Amniotic epithelial cell (primary cell): Measurements from ENCODE around the gene LIPK.
"Not testable (repeated sequence)": the region's sequence is repeated elsewhere in the genome, so short reads cannot be mapped to it uniquely, and the experiment has no call there.

Experiments used
- DNase-seq: peaks from one replicate; pipeline ENCODE4 v3.0.0-alpha.2; 2010; ENCODE audit warnings: low read depth

Gene LIPK

DNA sequence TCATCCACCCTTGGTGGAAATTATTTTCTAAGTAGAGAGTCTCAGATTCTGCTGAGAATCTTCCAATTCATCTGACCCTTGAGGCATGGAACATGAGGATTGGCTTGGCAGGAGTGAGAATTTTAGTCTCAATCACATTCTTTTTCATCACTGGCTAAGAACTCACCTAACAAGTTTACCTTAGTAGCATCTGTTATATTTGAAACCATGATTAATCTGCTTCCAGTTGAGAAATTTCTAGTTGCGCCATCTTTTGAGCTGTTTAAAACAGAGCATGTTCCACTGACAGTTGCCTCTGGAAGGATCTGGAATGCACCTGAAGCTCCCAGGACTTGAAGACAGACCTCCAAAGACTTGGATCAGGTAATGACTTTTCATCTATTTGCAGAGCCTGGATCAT is at the start of gene LIPK:
LIPK (plus strand) TSS at position 292 of the 400 bp plus-strand sequence. CDS start 18,295 bp downstream, outside the sequence.
- peak; percentile 11 for DNase-seq

DNA sequence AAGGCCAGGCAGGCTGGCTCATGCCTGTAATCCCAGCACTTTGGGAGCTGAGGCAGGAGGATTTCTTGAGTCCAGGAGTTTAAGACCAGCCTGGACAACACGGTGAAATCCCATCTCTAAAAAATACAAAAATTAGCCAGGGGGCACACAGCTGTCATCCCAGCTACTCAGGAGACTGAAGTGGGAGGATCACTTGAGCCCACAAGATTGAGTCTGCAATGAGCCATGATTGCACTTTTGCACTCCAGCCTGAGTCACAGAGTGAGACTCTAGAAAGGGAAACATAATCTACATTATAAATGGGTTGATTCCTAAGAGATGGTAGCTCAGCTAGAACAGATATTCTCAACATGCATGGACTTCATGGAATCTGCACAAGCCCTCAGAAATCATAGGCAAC is 48.1 kb upstream of the LIPK start:
- peak; percentile 58 for DNase-seq

DNA sequence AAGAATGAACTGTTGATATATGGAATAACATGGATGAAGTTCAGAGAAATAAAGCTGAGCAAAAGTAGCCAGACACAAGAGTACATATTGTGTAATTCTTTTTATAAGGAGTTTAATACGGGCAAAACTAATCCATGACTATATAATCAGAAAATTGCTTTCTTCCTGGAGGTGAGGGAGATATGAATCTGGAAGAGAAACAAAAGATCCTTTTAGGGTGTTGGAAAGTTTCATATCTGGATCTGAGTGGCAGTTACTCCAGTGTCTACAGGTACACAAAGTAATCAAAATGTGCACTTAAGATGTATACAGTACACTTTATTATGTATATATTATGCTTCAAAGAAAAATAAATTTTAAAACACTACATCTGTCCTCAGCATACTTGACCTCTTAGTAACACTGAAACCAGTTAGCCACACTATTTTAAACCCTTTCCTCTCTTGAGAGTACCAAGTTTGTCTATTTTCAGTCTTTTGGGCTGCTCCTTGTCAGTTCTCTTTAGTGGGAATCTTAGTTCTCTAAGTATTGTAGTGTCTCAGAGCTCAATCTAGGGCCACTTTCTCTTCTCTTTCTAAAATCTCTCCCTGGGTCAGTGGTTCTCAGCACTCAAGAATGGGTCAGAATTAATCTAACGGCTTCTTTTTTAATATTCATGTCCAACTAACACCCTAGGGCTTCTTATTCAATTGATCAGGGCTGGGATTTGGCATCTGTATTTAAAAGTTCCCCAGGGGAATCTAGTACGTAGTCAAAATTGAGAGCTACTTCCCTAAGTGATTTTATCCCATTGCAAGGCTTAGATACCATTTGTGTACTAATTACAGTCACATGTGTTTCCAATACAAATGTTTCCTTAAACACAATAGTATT is 46.1 kb upstream of the LIPK start:
- no peak for DNase-seq

GRCh38 chr10:88660598-88660884 is 45.5 kb upstream of the LIPK start:
- DNase-seq = no peak

- DNase-seq = no peak
Observed at GRCh38 chr10:88661018-88661417, 45.0 kb upstream of the LIPK start.

DNA sequence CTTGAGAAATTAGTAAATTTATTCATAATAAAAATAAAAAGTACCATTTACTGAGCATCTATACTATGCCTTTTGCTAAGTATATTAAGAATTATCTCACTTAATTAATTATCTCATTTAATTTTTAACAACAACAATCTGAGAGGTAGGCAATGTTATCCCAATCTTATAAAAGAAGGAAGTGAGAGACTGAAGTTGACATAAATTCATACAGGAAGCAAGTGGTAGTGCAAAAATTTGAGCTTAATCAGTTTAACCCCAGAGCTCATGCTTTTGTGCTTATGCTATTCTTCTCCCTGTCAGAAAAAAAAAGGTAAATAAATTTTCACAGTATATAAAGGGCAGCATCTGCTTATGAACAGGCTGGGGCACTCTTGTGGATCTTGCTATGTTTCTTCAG is 44.5 kb upstream of the LIPK start:
- no peak for DNase-seq

- not testable (repeated sequence) for DNase-seq
Observed at GRCh38 chr10:88663153-88663552, 42.9 kb upstream of the LIPK start.

DNA sequence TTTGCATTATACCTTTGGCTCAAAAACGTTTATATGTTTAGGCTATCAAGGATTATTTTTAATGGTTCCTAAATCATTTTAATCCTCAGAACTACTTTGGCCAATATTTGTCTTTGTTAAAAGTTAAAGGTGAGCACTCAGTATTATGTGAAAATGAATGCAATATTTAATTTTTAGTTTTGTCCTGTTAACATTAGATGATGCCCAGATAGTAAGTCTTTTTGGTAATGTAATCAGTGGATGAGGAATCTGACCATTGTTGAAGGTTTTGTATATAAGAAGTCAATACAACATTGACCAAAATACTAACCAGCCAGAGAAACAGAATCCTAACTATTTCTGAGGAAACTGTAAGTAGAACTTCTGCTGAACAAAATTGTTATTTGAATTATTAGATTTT is 41.9 kb upstream of the LIPK start, which contains the start of gene LIPF:
LIPF (plus strand) TSS at position 301 of the 400 bp plus-strand sequence. CDS start 2,856 bp downstream, outside the sequence.
- no peak for DNase-seq

GRCh38 chr10:88668465-88668864 is 37.6 kb upstream of the LIPK start:
- DNase-seq = no peak

DNA sequence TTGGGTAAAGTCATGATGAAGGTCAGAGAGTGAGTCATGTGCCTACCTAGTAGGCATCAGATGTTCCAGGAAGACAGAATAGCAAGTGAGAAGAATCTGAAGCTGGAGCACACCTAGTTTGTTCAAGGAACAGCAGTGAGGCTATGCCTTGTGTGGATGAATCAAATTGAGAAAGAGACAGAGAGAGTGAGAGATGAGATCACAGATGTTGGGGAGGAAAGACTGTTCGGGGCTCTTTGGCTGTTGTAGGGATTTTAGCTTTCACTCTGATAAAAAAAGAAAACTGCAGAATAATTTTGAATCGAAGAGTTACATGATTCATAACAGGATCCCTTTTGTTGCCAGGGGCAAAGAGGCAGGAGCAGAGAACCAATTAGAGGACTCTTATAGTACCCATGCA is 35.6 kb upstream of the LIPK start:
- no peak for DNase-seq

GRCh38 chr10:88672041-88672440 is 34.0 kb upstream of the LIPK start:
- DNase-seq = peak; percentile 16

GRCh38 chr10:88676283-88677060 is 29.6 kb upstream of the LIPK start:
- peak; percentile 48 for DNase-seq

GRCh38 chr10:88680958-88681357 is 25.1 kb upstream of the LIPK start:
- DNase-seq = peak; percentile 39

- peak; percentile 31 for DNase-seq
Observed at GRCh38 chr10:88682491-88682890, 23.6 kb upstream of the LIPK start.

- peak; percentile 13 for DNase-seq
Observed at GRCh38 chr10:88687853-88688467, 18.1 kb upstream of the LIPK start.

GRCh38 chr10:88689366-88689765 is 16.7 kb upstream of the LIPK start:
- no peak for DNase-seq

GRCh38 chr10:88693392-88694020 is 12.5 kb upstream of the LIPK start:
- DNase-seq = no peak

DNA sequence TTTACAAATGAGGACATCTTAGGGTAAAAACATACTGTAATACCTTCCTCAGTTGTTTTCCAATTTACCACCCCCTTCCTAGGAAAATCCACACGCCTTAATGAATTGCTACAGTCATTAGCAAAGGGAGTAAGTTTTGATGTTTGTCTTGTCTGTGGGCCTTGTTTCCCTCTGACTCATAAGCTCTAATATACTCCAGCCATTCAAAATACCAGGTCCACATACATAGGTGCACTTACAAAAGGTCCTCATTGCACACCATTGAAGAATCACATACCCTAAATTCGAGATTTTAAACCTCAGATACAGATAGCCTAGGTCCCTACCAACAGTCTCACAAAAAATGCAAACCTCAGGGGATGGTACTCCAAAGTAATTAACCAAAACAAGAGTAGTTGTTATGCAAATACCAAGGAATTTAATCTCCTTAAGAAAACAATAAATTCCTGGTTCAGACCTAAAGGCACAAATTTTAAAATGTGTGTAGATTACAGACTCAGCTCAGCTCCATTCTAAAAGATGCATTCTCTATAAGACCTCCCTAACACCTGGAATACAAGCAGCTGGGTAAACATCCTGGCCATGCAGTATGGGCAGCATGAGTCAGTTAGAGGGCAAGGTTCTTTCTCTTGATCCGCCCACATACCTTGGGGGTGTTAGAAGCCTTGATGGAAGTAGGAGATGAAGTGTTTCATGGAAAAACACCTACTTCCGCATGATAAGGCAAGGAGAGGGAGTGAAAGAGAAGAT is 3.0 kb upstream of the LIPK start:
- no peak for DNase-seq

GRCh38 chr10:88707429-88708155 is 1.5 kb downstream of the LIPK start:
- DNase-seq = peak; percentile 87

DNA sequence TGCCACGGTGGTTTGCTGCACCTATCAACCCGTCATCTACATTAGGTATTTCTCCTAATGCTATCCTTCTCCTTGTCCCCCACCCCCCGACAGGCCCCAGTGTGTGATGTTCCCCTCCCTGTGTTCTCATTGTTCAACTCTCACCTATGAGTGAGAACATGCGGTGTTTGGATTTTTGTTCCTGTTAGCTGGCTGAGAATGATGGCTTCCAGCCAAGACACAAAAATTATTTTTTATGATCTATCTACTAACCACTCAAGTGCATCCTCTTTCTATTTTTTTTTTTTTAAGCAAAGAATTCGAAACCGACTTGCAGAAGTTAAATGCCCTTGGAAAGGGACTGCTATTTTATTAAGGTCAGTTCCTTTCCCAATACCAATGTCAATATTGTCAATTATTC is 3.3 kb downstream of the LIPK start:
- not testable (repeated sequence) for DNase-seq

GRCh38 chr10:88715517-88715916 is 9.5 kb downstream of the LIPK start:
- DNase-seq = no peak
